ENCODE measurements around the gene ZNF320.
"Not testable (repeated sequence)": the region's sequence is repeated elsewhere in the genome, so short reads cannot be mapped to it uniquely, and the experiment has no call there.

Gene ZNF320

GRCh38 chr19:52936954-52937325, 39.5 kb upstream of the ZNF320 start:
- Mint-ChIP-seq H3K36me3 (ENCODE audit: low read depth) (peaks cover 33% of the 10 kb centered on the region), H3K27ac (peak overlapping the region in 2 of 3 experiments; percentile 81 to 90), H3K27me3 (ENCODE audit: low read depth) (no peaks in the 10 kb centered on the region), H3K4me3 (no peak overlapping the region), H3K9me3 (peaks cover 2% of the 10 kb centered on the region), H3K4me1 (peaks cover 19% of the 10 kb centered on the region)
- no peak for TF ChIP-seq CTCF (IDR thresholded peaks at IDR 0.05; ENCODE audit: unreplicated experiment in 3 of 3)

GRCh38 chr19:52936151-52936953, 38.9 kb upstream of the ZNF320 start:
- H3K4me1 Mint-ChIP-seq: peaks cover 13% of the 10 kb centered on the region
- peaks cover 2% of the 10 kb centered on the region for H3K9me3 Mint-ChIP-seq
- H3K36me3 Mint-ChIP-seq (ENCODE audit: low read depth): peaks cover 35% of the 10 kb centered on the region
- H3K27ac Mint-ChIP-seq: peak overlapping the region; percentile 81 to 90 (median 88)
- H3K27me3 Mint-ChIP-seq (ENCODE audit: low read depth): no peaks in the 10 kb centered on the region
- TF ChIP-seq CTCF (IDR thresholded peaks at IDR 0.05; ENCODE audit: unreplicated experiment in 3 of 3): no peak
- no peak overlapping the region for H3K4me3 Mint-ChIP-seq

GRCh38 chr19:52935434-52935833, 38.0 kb upstream of the ZNF320 start:
- Mint-ChIP-seq H3K27me3 (ENCODE audit: low read depth) (no peaks in the 10 kb centered on the region), H3K4me3 (no peak overlapping the region), H3K36me3 (ENCODE audit: low read depth) (peaks cover 35% of the 10 kb centered on the region), H3K9me3 (peaks cover 2% of the 10 kb centered on the region), H3K4me1 (peaks cover 10% of the 10 kb centered on the region), H3K27ac (peak overlapping the region in 2 of 3 experiments; percentile 81 to 90)
- no peak for TF ChIP-seq CTCF (IDR thresholded peaks at IDR 0.05; ENCODE audit: unreplicated experiment in 3 of 3)

- H3K9me3 Mint-ChIP-seq; H3K27ac Mint-ChIP-seq; H3K27me3 Mint-ChIP-seq (ENCODE audit: low read depth): not testable (repeated sequence)
- H3K4me3 Mint-ChIP-seq: peak overlapping the region; percentile 40 to 70 (median 53)
- peaks cover 28% of the 10 kb centered on the region for H3K4me1 Mint-ChIP-seq
- H3K36me3 Mint-ChIP-seq (ENCODE audit: low read depth): peaks cover 41% of the 10 kb centered on the region
Observed at GRCh38 chr19:52924641-52925040, 27.2 kb upstream of the ZNF320 start.

- peaks cover 35% of the 10 kb centered on the region for H3K36me3 Mint-ChIP-seq (ENCODE audit: low read depth)
- peaks cover 28% of the 10 kb centered on the region for H3K4me1 Mint-ChIP-seq
- no peaks in the 10 kb centered on the region for H3K9me3 Mint-ChIP-seq
- peak overlapping the region; percentile 96 to 97 (median 97) for H3K4me3 Mint-ChIP-seq
- H3K27me3 Mint-ChIP-seq (ENCODE audit: low read depth): peaks cover 3% of the 10 kb centered on the region
- TF ChIP-seq CTCF (IDR thresholded peaks at IDR 0.05; ENCODE audit: unreplicated experiment in 3 of 3): no peak
- H3K27ac Mint-ChIP-seq: peak overlapping the region; percentile 97 to 98 (median 97)
Observed at GRCh38 chr19:52923778-52924593, 26.6 kb upstream of the ZNF320 start.
